Smooth muscle cell of trachea (primary cell): ENCODE measurements around the gene OR11G2. TPM values are rescaled to one million over a fixed set of nuclear protein-coding genes. Genes with fewer than 3 reads are reported as not detected.

Source experiments
- total RNA-seq: library from RNA; depleted of rRNA; stranded (reverse); fragments of >200 nt; gene quantifications from 2 replicates; pipeline ENCODE4 v1.2.1, GENCODE V29; 2014

Gene OR11G2, protein sequence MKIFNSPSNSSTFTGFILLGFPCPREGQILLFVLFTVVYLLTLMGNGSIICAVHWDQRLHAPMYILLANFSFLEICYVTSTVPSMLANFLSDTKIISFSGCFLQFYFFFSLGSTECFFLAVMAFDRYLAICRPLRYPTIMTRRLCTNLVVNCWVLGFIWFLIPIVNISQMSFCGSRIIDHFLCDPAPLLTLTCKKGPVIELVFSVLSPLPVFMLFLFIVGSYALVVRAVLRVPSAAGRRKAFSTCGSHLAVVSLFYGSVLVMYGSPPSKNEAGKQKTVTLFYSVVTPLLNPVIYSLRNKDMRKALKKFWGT
- total RNA-seq, result not detected in 2 replicates

GRCh38 chr14:20190596-20190995, at the start of gene OR11G2:
TSS of gene OR11G2 (plus strand) at chr14:20190896. CDS start at chr14:20197438, 6,542 bp downstream.

GRCh38 chr14:20223410-20223809, 32.7 kb downstream of the OR11G2 start, which contains the start of gene OR11H6:
TSS of gene OR11H6 (plus strand) at chr14:20223710. CDS start at chr14:20223710, 0 bp downstream.

DNA sequence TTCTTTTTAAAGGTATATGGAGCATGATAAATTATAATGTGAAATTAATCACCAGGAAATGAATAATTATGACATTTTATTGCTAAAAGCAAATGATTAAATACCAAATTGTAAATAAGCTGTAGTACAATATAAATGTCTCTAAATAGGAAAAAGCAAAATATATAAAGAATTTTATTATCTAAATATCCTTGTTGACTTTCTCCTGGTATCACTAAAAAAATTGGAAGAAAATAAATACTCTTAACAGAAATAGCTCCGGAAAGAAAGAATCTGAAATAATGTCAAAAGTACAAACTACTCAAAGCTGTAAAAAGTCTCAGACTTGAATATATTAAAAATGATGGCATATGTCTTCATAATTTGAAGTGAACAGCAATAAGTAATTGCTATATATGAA, 38.0 kb downstream of the OR11G2 start, which contains the start of gene OR11H7:
Gene OR11H7, plus strand, starts transcription at position 301 of the 400 bp plus-strand sequence.

Other genes starting within 250 kb of the OR11G2 start
- gene OR4K15, start 215.3 kb upstream of the OR11G2 start, total RNA-seq, result not detected in 2 replicates
- not detected in 2 replicates for gene OR4Q2, start 188.7 kb upstream of the OR11G2 start, total RNA-seq
- gene OR4K14, start 171.6 kb upstream of the OR11G2 start, total RNA-seq, result not detected in 2 replicates
- gene OR4K13, start 154.9 kb upstream of the OR11G2 start, total RNA-seq, result not detected in 2 replicates
- gene OR4L1, start 130.9 kb upstream of the OR11G2 start, total RNA-seq, result not detected in 2 replicates
- gene OR4K17, start 80.2 kb upstream of the OR11G2 start, total RNA-seq, result not detected in 2 replicates
- not detected in 2 replicates for gene OR4N5, start 52.1 kb upstream of the OR11G2 start, total RNA-seq
- not detected in 2 replicates for gene OR11H6, start 32.8 kb downstream of the OR11G2 start, total RNA-seq
- gene OR11H7, start 38.1 kb downstream of the OR11G2 start, total RNA-seq, result not detected in 2 replicates
- not detected in 2 replicates for gene OR11H4, start 48.4 kb downstream of the OR11G2 start, total RNA-seq
- gene TTC5, start 115.1 kb downstream of the OR11G2 start, total RNA-seq, result 22.5 and 23.1 TPM in 2 replicates
- 35.2 and 36.9 TPM in 2 replicates for gene CCNB1IP1, start 142.4 kb downstream of the OR11G2 start, total RNA-seq
- gene PARP2, start 152.7 kb downstream of the OR11G2 start, total RNA-seq, result 4.6 and 11.8 TPM in 2 replicates
- gene TEP1, start 222.6 kb downstream of the OR11G2 start, total RNA-seq, result 23.7 and 25.5 TPM in 2 replicates
- 0.17 and 0.29 TPM in 2 replicates for gene KLHL33, start 245.3 kb downstream of the OR11G2 start, total RNA-seq